GM23248 (cell line): ENCODE results near the gene GIT1. TPM values are rescaled to one million over a fixed set of nuclear protein-coding genes. Genes with fewer than 3 reads are reported as not detected.

Experiments used
- DNase-seq: peaks from one replicate; pipeline ENCODE4 v3.0.0-alpha.2; 2015
- H2AFZ ChIP-seq: fragments of 200-600 bp; sonication (generic); 2 replicates; pipeline ENCODE4 v1.6.1; 2016; ENCODE audit warnings: antibody characterized with exemption
- H3F3A ChIP-seq: fragments of 200-600 bp; sonication (generic); 2 replicates; pipeline ENCODE4 v1.6.1; 2016; ENCODE audit warnings: mild to moderate bottlenecking, antibody characterized with exemption, mixed run types; ENCODE audit not compliant: insufficient read depth
- H3K27ac ChIP-seq: fragments of 200-600 bp; sonication (generic); 2 replicates; pipeline ENCODE4 v1.5.1; 2016; ENCODE audit warnings: mild to moderate bottlenecking
- H3K27me3 ChIP-seq: fragments of 200-600 bp; sonication (generic); replicated peaks from 2 replicates; pipeline ENCODE4 v1.6.1; 2016; ENCODE audit warnings: mild to moderate bottlenecking; ENCODE audit not compliant: insufficient read depth
- H3K36me3 ChIP-seq: fragments of 200-600 bp; sonication (generic); 2 replicates; pipeline ENCODE4 v1.6.1; 2016; ENCODE audit warnings: low read depth, mild to moderate bottlenecking
- H3K4me1 ChIP-seq: fragments of 200-600 bp; sonication (generic); 2 replicates; pipeline ENCODE4 v1.6.1; 2016; ENCODE audit warnings: mild to moderate bottlenecking; ENCODE audit not compliant: insufficient read depth
- H3K4me2 ChIP-seq: fragments of 200-600 bp; sonication (generic); one replicate; pipeline ENCODE4 v1.6.1; 2016; ENCODE audit warnings: mild to moderate bottlenecking; ENCODE audit not compliant: unreplicated experiment
- H3K4me3 ChIP-seq: fragments of 200-600 bp; sonication (generic); 2 replicates; pipeline ENCODE4 v1.5.1; 2016; ENCODE audit warnings: mild to moderate bottlenecking
- H3K79me2 ChIP-seq: fragments of 200-600 bp; sonication (generic); 2 replicates; pipeline ENCODE4 v1.6.1; 2016; ENCODE audit warnings: mild to moderate bottlenecking; ENCODE audit not compliant: insufficient read depth
- H3K9ac ChIP-seq: fragments of 200-600 bp; sonication (generic); 2 replicates; pipeline ENCODE4 v1.6.1; 2016; ENCODE audit warnings: mild to moderate bottlenecking
- H3K9me2 ChIP-seq: fragments of 200-600 bp; sonication (generic); 2 replicates; pipeline ENCODE4 v1.6.1; 2016; ENCODE audit warnings: mixed run types, mild to moderate bottlenecking, moderate library complexity; ENCODE audit not compliant: insufficient read depth
- H3K9me3 ChIP-seq: fragments of 200-600 bp; sonication (generic); one replicate; pipeline ENCODE4 v1.6.1; 2017; ENCODE audit warnings: low read depth
- H4K20me1 ChIP-seq: fragments of 200-600 bp; sonication (generic); 2 replicates; pipeline ENCODE4 v1.6.0; 2016; ENCODE audit not compliant: insufficient read depth
- EZH2 ChIP-seq: fragments of 200-600 bp; sonication (generic); IDR thresholded peaks from 2 replicates; pipeline ENCODE4 v1.6.1; 2018; ENCODE audit warnings: antibody characterized with exemption, mild to moderate bottlenecking; ENCODE audit not compliant: insufficient read depth, poor library complexity, severe bottlenecking
- EZH2phosphoT487 ChIP-seq: fragments of 200-600 bp; sonication (generic); IDR thresholded peaks from 2 replicates; pipeline ENCODE4 v1.6.1; 2018; ENCODE audit warnings: antibody characterized with exemption, moderate library complexity, mild to moderate bottlenecking, low read depth; ENCODE audit not compliant: insufficient read depth
- WGBS, 2 experiments: methylation state at CpG; one replicate each; pipeline ENCODE4 v1.1.6; 2015 to 2017; ENCODE audit warnings: low lambda C conversion rate in 2 of 2, low coverage in 1 of 2; ENCODE audit errors: missing lambda C conversion rate in 2 of 2; 5-methylcytosine and 5-hydroxymethylcytosine counted together
- in situ Hi-C: fragments of 300-500 bp; cut with MboI; formaldehyde crosslinking; loops from 2 replicates; pipeline ENCODE4 v1.15.0; 2020
- polyA plus RNA-seq: library from polyadenylated mRNA; unstranded; fragments of >200 nt; fragmentation: Nextera tagmentation; extraction: Ambion mirVana; gene quantifications from 2 replicates; pipeline ENCODE4 v1.2.1, GENCODE V29; 2016
- total RNA-seq: library from RNA; depleted of rRNA; stranded (reverse); fragments of >200 nt; shearing (Covaris generic); gene quantifications from 2 replicates; pipeline ENCODE4 v1.2.3, GENCODE V29; 2014

Gene GIT1
- total and polyA plus RNA-seq, 2 experiments from 2014 or later: 6.0 to 19.5 TPM

- 50 to 61% methylated on average over 3 to 4 of the region's 4 CpGs for WGBS, 2 experiments
These were observed 33.8 kb upstream of the GIT1 start for GRCh38 chr17:29623283-29623647.

GRCh38 chr17:29622337-29623282 lies 33.2 kb upstream of the GIT1 start, which contains the start of gene CORO6:
Gene CORO6 (minus strand): TSS chr17:29622912. CDS start chr17:29621421, 1,491 bp downstream.
- H3K4me2 ChIP-seq: peak within 1 kb of the TSS; percentile 87
- H3K9me2 ChIP-seq: no peaks in the 10 kb centered on the region
- peak within 1 kb of the TSS; percentile 94 for H2AFZ ChIP-seq
- peaks cover 15% of the 10 kb centered on the region for H3F3A ChIP-seq
- WGBS, 2 experiments: 13 to 19% methylated on average over 46 to 64 of the region's 77 CpGs
- H3K4me1 ChIP-seq: peaks cover 8% of the 10 kb centered on the region
- no peaks in the 10 kb centered on the region for H3K79me2 ChIP-seq
- H3K9me3 ChIP-seq: no peaks in the 10 kb centered on the region
- peak; percentile 78 for DNase-seq
- TF ChIP-seq EZH2phosphoT487 (no peak), EZH2 (no peak)
- no peak within 1 kb of the TSS for H3K27ac ChIP-seq
- H3K36me3 ChIP-seq: no peaks in the 10 kb centered on the region
- H3K4me3 ChIP-seq: peak within 1 kb of the TSS; percentile 88
- no peaks in the 10 kb centered on the region for H4K20me1 ChIP-seq
- H3K9ac ChIP-seq: peak within 1 kb of the TSS; percentile 76
- H3K27me3 ChIP-seq: no peaks in the 10 kb centered on the region
- in situ Hi-C loops: no loop called here

More at GRCh38 chr17:29623283-29623647, 33.8 kb upstream of the GIT1 start:
- Histone ChIP-seq H3K4me1 (peaks cover 8% of the 10 kb centered on the region), H3K4me3 (no peak overlapping the region), H3K79me2 (no peaks in the 10 kb centered on the region), H2AFZ (no peak overlapping the region), H3K9ac (no peak overlapping the region), H3K4me2 (no peak overlapping the region), H3K9me3 (no peaks in the 10 kb centered on the region), H3K27ac (no peak overlapping the region), H4K20me1 (no peaks in the 10 kb centered on the region), H3F3A (peaks cover 15% of the 10 kb centered on the region), H3K9me2 (no peaks in the 10 kb centered on the region), H3K36me3 (no peaks in the 10 kb centered on the region), H3K27me3 (no peaks in the 10 kb centered on the region)
- TF ChIP-seq EZH2phosphoT487 (no peak), EZH2 (no peak)
- DNase-seq: no peak
- in situ Hi-C loops: no loop called here

- no peaks in the 10 kb centered on the region for H3K9me3 ChIP-seq
- H3F3A ChIP-seq: peaks cover 15% of the 10 kb centered on the region
- H3K27me3 ChIP-seq: no peaks in the 10 kb centered on the region
- H3K9ac ChIP-seq: peak overlapping the region; percentile 76; the same call in 1 of the 2 replicates
- TF ChIP-seq EZH2 (no peak), EZH2phosphoT487 (no peak)
- no peaks in the 10 kb centered on the region for H3K79me2 ChIP-seq
- peaks cover 8% of the 10 kb centered on the region for H3K4me1 ChIP-seq
- in situ Hi-C loops: no loop called here
- H3K9me2 ChIP-seq: no peaks in the 10 kb centered on the region
- H4K20me1 ChIP-seq: no peaks in the 10 kb centered on the region
- H3K4me3 ChIP-seq: peak overlapping the region; percentile 88
- H3K27ac ChIP-seq: no peak overlapping the region
- H3K4me2 ChIP-seq: peak overlapping the region; percentile 87
- no peaks in the 10 kb centered on the region for H3K36me3 ChIP-seq
- H2AFZ ChIP-seq: peak overlapping the region; percentile 94; the same call in 1 of the 2 replicates
- no peak for DNase-seq
- WGBS, 2 experiments: 70 to 72% methylated on average over 8 of the region's 8 CpGs
These were observed 32.3 kb upstream of the GIT1 start for GRCh38 chr17:29621751-29622194.

GRCh38 chr17:29620779-29621500 lies 31.5 kb upstream of the GIT1 start:
- H3K36me3 ChIP-seq: no peaks in the 10 kb centered on the region
- in situ Hi-C loops: no loop called here
- H3F3A ChIP-seq: peaks cover 10% of the 10 kb centered on the region
- H3K27me3 ChIP-seq: no peaks in the 10 kb centered on the region
- 97 to 98% methylated on average over 12 of the region's 12 CpGs for WGBS, 2 experiments
- H3K4me1 ChIP-seq: peaks cover 8% of the 10 kb centered on the region
- H3K9me2 ChIP-seq: no peaks in the 10 kb centered on the region
- TF ChIP-seq EZH2phosphoT487 (no peak), EZH2 (no peak)
- no peak for DNase-seq
- no peak overlapping the region for H3K4me2 ChIP-seq
- H3K9ac ChIP-seq: no peak overlapping the region
- H3K9me3 ChIP-seq: no peaks in the 10 kb centered on the region
- no peak overlapping the region for H3K4me3 ChIP-seq
- no peaks in the 10 kb centered on the region for H4K20me1 ChIP-seq
- no peak overlapping the region for H3K27ac ChIP-seq
- H3K79me2 ChIP-seq: no peaks in the 10 kb centered on the region
- no peak overlapping the region for H2AFZ ChIP-seq
